OCI-LY3 (cell line): Measurements from ENCODE around the gene ZNF598.

ENCODE experiments used
- EZH2phosphoT487 ChIP-seq: fragments of 200-600 bp; shearing (Covaris generic); IDR thresholded peaks from 2 replicates; pipeline ENCODE4 v1.6.1; 2018; ENCODE audit warnings: antibody characterized with exemption, mixed run types, low read depth
- TF ChIP-seq, protein P1 (sequence below): fragments of 200-600, 300-600 bp; sonication (generic); IDR thresholded peaks from 2 replicates; pipeline ENCODE4 v1.5.1; 2014; ENCODE audit warnings: antibody characterized with exemption, low read length, low read depth

DNA sequence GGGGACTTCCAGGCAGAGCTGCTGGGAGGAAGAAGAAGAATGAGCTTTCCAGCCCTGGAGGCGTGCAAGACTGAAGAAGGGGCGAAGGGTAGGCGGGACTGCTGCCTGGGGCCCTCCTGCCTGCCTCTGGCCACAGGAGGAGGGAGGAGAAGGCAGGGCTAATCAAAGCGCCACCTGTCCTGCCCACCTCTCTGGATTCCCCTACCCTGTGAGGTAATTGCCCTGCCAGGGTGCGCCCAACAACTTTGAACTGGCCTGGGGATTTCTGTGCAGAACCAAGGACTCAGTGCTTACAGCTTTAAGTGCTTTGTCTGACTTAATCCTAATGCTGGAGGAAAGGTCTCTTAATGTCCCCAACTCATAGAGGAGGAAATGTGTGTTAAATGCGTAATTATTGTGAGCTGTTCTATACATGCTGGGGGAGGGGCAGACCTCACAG, 28.2 kb downstream of the ZNF598 start, which contains the start of gene NOXO1:
- TF ChIP-seq, protein P1, sequence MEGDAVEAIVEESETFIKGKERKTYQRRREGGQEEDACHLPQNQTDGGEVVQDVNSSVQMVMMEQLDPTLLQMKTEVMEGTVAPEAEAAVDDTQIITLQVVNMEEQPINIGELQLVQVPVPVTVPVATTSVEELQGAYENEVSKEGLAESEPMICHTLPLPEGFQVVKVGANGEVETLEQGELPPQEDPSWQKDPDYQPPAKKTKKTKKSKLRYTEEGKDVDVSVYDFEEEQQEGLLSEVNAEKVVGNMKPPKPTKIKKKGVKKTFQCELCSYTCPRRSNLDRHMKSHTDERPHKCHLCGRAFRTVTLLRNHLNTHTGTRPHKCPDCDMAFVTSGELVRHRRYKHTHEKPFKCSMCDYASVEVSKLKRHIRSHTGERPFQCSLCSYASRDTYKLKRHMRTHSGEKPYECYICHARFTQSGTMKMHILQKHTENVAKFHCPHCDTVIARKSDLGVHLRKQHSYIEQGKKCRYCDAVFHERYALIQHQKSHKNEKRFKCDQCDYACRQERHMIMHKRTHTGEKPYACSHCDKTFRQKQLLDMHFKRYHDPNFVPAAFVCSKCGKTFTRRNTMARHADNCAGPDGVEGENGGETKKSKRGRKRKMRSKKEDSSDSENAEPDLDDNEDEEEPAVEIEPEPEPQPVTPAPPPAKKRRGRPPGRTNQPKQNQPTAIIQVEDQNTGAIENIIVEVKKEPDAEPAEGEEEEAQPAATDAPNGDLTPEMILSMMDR = no peak
- TF ChIP-seq EZH2phosphoT487 = no peak
